Measurements from ENCODE around the gene KLF6.
A peak's percentile ranks its signal among the peaks of the same experiment; 100 is the strongest.

KLF6 gene

GRCh38 chr10:3790858-3791257 lies 5.8 kb upstream of the KLF6 start:
- Histone ChIP-seq H3K4me3 (ENCODE audit: insufficient read depth in 1 of 2, low read depth in 1 of 2, low read length in 2 of 2) (no peak overlapping the region), H3K4me1 (ENCODE audit: control insufficient read depth, insufficient read depth, low read depth, low read length) (peaks cover 5% of the 10 kb centered on the region), H3K18ac (ENCODE audit: low read depth in 1 of 2, low read length in 2 of 2) (no peak overlapping the region), H4K8ac (ENCODE audit: low read length) (peak overlapping the region; percentile 63), H3K36me3 (ENCODE audit: control insufficient read depth in 1 of 2, insufficient read depth in 2 of 2, low read depth in 1 of 2, low read length in 2 of 2) (no peaks in the 10 kb centered on the region), H3K27ac (ENCODE audit: low read length, poor library complexity, severe bottlenecking) (no peak overlapping the region), H3K14ac (ENCODE audit: low read length in 2 of 2) (no peak overlapping the region), H2BK5ac (ENCODE audit: low read depth, low read length, poor library complexity, severe bottlenecking) (no peak overlapping the region), H3K79me1 (replicated peaks; ENCODE audit: low read length, poor library complexity, severe bottlenecking) (no peaks in the 10 kb centered on the region), H2BK12ac (ENCODE audit: low read length in 2 of 2) (no peak overlapping the region), H3K4me2 (ENCODE audit: low read length, poor library complexity, severe bottlenecking) (no peak overlapping the region), H2BK120ac (ENCODE audit: low read depth, low read length) (no peak overlapping the region), H3K9me3 (ENCODE audit: control insufficient read depth, low read length) (peaks cover 6% of the 10 kb centered on the region), H2AK5ac (ENCODE audit: low read length, severe bottlenecking) (peak overlapping the region; percentile 20), H2BK15ac (ENCODE audit: low read depth, poor library complexity, severe bottlenecking) (no peak overlapping the region), H3K23ac (ENCODE audit: low read length in 2 of 2) (no peak overlapping the region), H3K9ac (ENCODE audit: low read length) (no peak overlapping the region), H4K91ac (ENCODE audit: low read length) (peak overlapping the region; percentile 78), H3K4ac (ENCODE audit: low read depth in 1 of 2, low read length in 2 of 2) (no peak overlapping the region), H3K27me3 (ENCODE audit: control insufficient read depth in 1 of 2, insufficient read depth in 1 of 2, low read length in 2 of 2) (no peaks in the 10 kb centered on the region), H2AFZ (ENCODE audit: low read depth, low read length) (no peak overlapping the region)
- DNase-seq = no peak
- WGBS = 81% methylated on average over 6 of the region's 6 CpGs

- H3K9ac ChIP-seq (ENCODE audit: low read length) = no peak overlapping the region
- H2AFZ ChIP-seq (ENCODE audit: low read depth, low read length) = no peak overlapping the region
- WGBS = 100% methylated on average over 1 of the region's 1 CpG
- no peaks in the 10 kb centered on the region for H3K79me1 ChIP-seq (replicated peaks; ENCODE audit: low read length, poor library complexity, severe bottlenecking)
- H3K27me3 ChIP-seq (ENCODE audit: control insufficient read depth in 1 of 2, insufficient read depth in 1 of 2, low read length in 2 of 2) = no peaks in the 10 kb centered on the region
- no peak overlapping the region for H3K4me2 ChIP-seq (ENCODE audit: low read length, poor library complexity, severe bottlenecking)
- no peaks in the 10 kb centered on the region for H3K36me3 ChIP-seq (ENCODE audit: control insufficient read depth in 1 of 2, insufficient read depth in 2 of 2, low read depth in 1 of 2, low read length in 2 of 2)
- no peak for DNase-seq
- no peak overlapping the region for H4K8ac ChIP-seq (ENCODE audit: low read length)
- peaks cover 6% of the 10 kb centered on the region for H3K9me3 ChIP-seq (ENCODE audit: control insufficient read depth, low read length)
- H3K4ac ChIP-seq (ENCODE audit: low read depth in 1 of 2, low read length in 2 of 2) = no peak overlapping the region
- no peak overlapping the region for H2BK5ac ChIP-seq (ENCODE audit: low read depth, low read length, poor library complexity, severe bottlenecking)
- H2BK15ac ChIP-seq (ENCODE audit: low read depth, poor library complexity, severe bottlenecking) = peak overlapping the region; percentile 77
- H3K18ac ChIP-seq (ENCODE audit: low read depth in 1 of 2, low read length in 2 of 2) = no peak overlapping the region
- peaks cover 5% of the 10 kb centered on the region for H3K4me1 ChIP-seq (ENCODE audit: control insufficient read depth, insufficient read depth, low read depth, low read length)
- no peak overlapping the region for H2AK5ac ChIP-seq (ENCODE audit: low read length, severe bottlenecking)
- no peak overlapping the region for H3K27ac ChIP-seq (ENCODE audit: low read length, poor library complexity, severe bottlenecking)
- no peak overlapping the region for H2BK12ac ChIP-seq (ENCODE audit: low read length in 2 of 2)
- H3K4me3 ChIP-seq (ENCODE audit: insufficient read depth in 1 of 2, low read depth in 1 of 2, low read length in 2 of 2) = no peak overlapping the region
- no peak overlapping the region for H2BK120ac ChIP-seq (ENCODE audit: low read depth, low read length)
- H4K91ac ChIP-seq (ENCODE audit: low read length) = peak overlapping the region; percentile 78
- H3K23ac ChIP-seq (ENCODE audit: low read length in 2 of 2) = no peak overlapping the region
- H3K14ac ChIP-seq (ENCODE audit: low read length in 2 of 2) = no peak overlapping the region
These were observed 5.3 kb upstream of the KLF6 start for GRCh38 chr10:3790272-3790671.

GRCh38 chr10:3789621-3790020 lies 4.6 kb upstream of the KLF6 start:
- Histone ChIP-seq H3K4me2 (ENCODE audit: low read length, poor library complexity, severe bottlenecking) (no peak overlapping the region), H3K9me3 (ENCODE audit: control insufficient read depth, low read length) (peaks cover 6% of the 10 kb centered on the region), H3K4me3 (ENCODE audit: insufficient read depth in 1 of 2, low read depth in 1 of 2, low read length in 2 of 2) (no peak overlapping the region), H2BK15ac (ENCODE audit: low read depth, poor library complexity, severe bottlenecking) (no peak overlapping the region), H4K91ac (ENCODE audit: low read length) (no peak overlapping the region), H2BK12ac (ENCODE audit: low read length in 2 of 2) (no peak overlapping the region), H3K9ac (ENCODE audit: low read length) (no peak overlapping the region), H3K23ac (ENCODE audit: low read length in 2 of 2) (no peak overlapping the region), H3K4ac (ENCODE audit: low read depth in 1 of 2, low read length in 2 of 2) (no peak overlapping the region), H3K18ac (ENCODE audit: low read depth in 1 of 2, low read length in 2 of 2) (no peak overlapping the region), H3K4me1 (ENCODE audit: control insufficient read depth, insufficient read depth, low read depth, low read length) (peaks cover 5% of the 10 kb centered on the region), H3K27me3 (ENCODE audit: control insufficient read depth in 1 of 2, insufficient read depth in 1 of 2, low read length in 2 of 2) (no peaks in the 10 kb centered on the region), H3K14ac (ENCODE audit: low read length in 2 of 2) (no peak overlapping the region), H2AFZ (ENCODE audit: low read depth, low read length) (no peak overlapping the region), H3K79me1 (replicated peaks; ENCODE audit: low read length, poor library complexity, severe bottlenecking) (no peaks in the 10 kb centered on the region), H2AK5ac (ENCODE audit: low read length, severe bottlenecking) (no peak overlapping the region), H3K36me3 (ENCODE audit: control insufficient read depth in 1 of 2, insufficient read depth in 2 of 2, low read depth in 1 of 2, low read length in 2 of 2) (no peaks in the 10 kb centered on the region), H4K8ac (ENCODE audit: low read length) (no peak overlapping the region), H2BK120ac (ENCODE audit: low read depth, low read length) (no peak overlapping the region), H2BK5ac (ENCODE audit: low read depth, low read length, poor library complexity, severe bottlenecking) (no peak overlapping the region), H3K27ac (ENCODE audit: low read length, poor library complexity, severe bottlenecking) (no peak overlapping the region)
- DNase-seq = no peak
- 91% methylated on average over 1 of the region's 2 CpGs for WGBS

GRCh38 chr10:3787816-3788215 lies 2.8 kb upstream of the KLF6 start:
- H2BK12ac ChIP-seq (ENCODE audit: low read length in 2 of 2) = peak overlapping the region in 1 of 2 experiments; percentile 65
- H3K4me1 ChIP-seq (ENCODE audit: control insufficient read depth, insufficient read depth, low read depth, low read length) = peaks cover 5% of the 10 kb centered on the region
- peak overlapping the region; percentile 55 for H2BK120ac ChIP-seq (ENCODE audit: low read depth, low read length)
- no peak overlapping the region for H3K9ac ChIP-seq (ENCODE audit: low read length)
- peak overlapping the region; percentile 60 for H2BK15ac ChIP-seq (ENCODE audit: low read depth, poor library complexity, severe bottlenecking)
- peak overlapping the region; percentile 84 for H2AK5ac ChIP-seq (ENCODE audit: low read length, severe bottlenecking)
- H3K79me1 ChIP-seq (replicated peaks; ENCODE audit: low read length, poor library complexity, severe bottlenecking) = no peaks in the 10 kb centered on the region
- H3K4me3 ChIP-seq (ENCODE audit: insufficient read depth in 1 of 2, low read depth in 1 of 2, low read length in 2 of 2) = no peak overlapping the region
- no peak overlapping the region for H4K8ac ChIP-seq (ENCODE audit: low read length)
- H4K91ac ChIP-seq (ENCODE audit: low read length) = no peak overlapping the region
- no peak for DNase-seq
- no peak overlapping the region for H3K4me2 ChIP-seq (ENCODE audit: low read length, poor library complexity, severe bottlenecking)
- no peaks in the 10 kb centered on the region for H3K9me3 ChIP-seq (ENCODE audit: control insufficient read depth, low read length)
- H3K23ac ChIP-seq (ENCODE audit: low read length in 2 of 2) = no peak overlapping the region
- no peak overlapping the region for H3K14ac ChIP-seq (ENCODE audit: low read length in 2 of 2)
- peak overlapping the region; percentile 37 to 88 for H3K18ac ChIP-seq (ENCODE audit: low read depth in 1 of 2, low read length in 2 of 2)
- peaks cover 0 to 11% of the 10 kb centered on the region in 2 experiments for H3K36me3 ChIP-seq (ENCODE audit: control insufficient read depth in 1 of 2, insufficient read depth in 2 of 2, low read depth in 1 of 2, low read length in 2 of 2)
- 75% methylated on average over 9 of the region's 9 CpGs for WGBS
- no peak overlapping the region for H2AFZ ChIP-seq (ENCODE audit: low read depth, low read length)
- no peaks in the 10 kb centered on the region for H3K27me3 ChIP-seq (ENCODE audit: control insufficient read depth in 1 of 2, insufficient read depth in 1 of 2, low read length in 2 of 2)
- H3K27ac ChIP-seq (ENCODE audit: low read length, poor library complexity, severe bottlenecking) = no peak overlapping the region
- H2BK5ac ChIP-seq (ENCODE audit: low read depth, low read length, poor library complexity, severe bottlenecking) = no peak overlapping the region
- H3K4ac ChIP-seq (ENCODE audit: low read depth in 1 of 2, low read length in 2 of 2) = peak overlapping the region; percentile 11 to 46

All from mesenchymal stem cell (in vitro differentiated cells and primary cell).